Renal cortical epithelial cell (primary cell): Measurements from ENCODE around the gene TACC3. TPM values are rescaled to one million over a fixed set of nuclear protein-coding genes. Genes with fewer than 3 reads are reported as not detected.

ENCODE experiments used
- DNase-seq: peaks from one replicate; pipeline ENCODE4 v3.0.0-alpha.2; 2011; ENCODE audit warnings: low read depth
- total RNA-seq: library from RNA; depleted of rRNA; stranded (reverse); fragments of >200 nt; gene quantifications from 2 replicates; pipeline ENCODE4 v1.2.3, GENCODE V29; 2014

Gene TACC3
- total RNA-seq, 1 donor from 2014 or later, result 5.4 TPM

GRCh38 chr4:1723131-1723801 is 1.9 kb downstream of the TACC3 start:
- no peak for DNase-seq

DNA sequence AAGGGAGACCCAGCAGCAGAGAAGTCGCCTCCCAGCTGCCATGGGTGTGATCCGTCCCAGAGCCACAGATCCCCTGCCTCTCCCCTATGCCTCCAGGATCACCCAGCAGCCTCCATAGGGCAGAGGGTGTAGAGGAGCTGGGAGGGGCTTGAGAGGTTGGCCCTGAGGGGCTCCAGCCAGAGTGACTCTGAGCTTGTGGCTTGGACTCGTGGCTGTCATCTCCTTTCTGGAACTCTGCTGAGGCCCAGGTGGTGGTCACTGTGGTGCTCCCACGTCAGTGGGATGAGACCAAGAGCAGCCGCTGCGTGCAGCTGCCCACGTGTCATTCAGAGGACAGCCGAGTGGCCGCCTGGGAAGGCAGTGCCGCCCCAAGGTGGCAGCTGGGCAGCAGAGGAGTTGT is 4.2 kb downstream of the TACC3 start:
- DNase-seq, result no peak

GRCh38 chr4:1726146-1726934 is 5.0 kb downstream of the TACC3 start:
- DNase-seq, result peak; percentile 76

- peak; percentile 92 for DNase-seq
Observed at GRCh38 chr4:1727117-1728031, 6.1 kb downstream of the TACC3 start.

GRCh38 chr4:1728061-1728980 is 7.0 kb downstream of the TACC3 start:
- no peak for DNase-seq

GRCh38 chr4:1730532-1731135 is 9.3 kb downstream of the TACC3 start:
- no peak for DNase-seq

GRCh38 chr4:1731180-1731579 is 9.9 kb downstream of the TACC3 start:
- peak; percentile 88 for DNase-seq

- DNase-seq, result no peak
Observed at GRCh38 chr4:1732911-1733310, 11.6 kb downstream of the TACC3 start.

DNA sequence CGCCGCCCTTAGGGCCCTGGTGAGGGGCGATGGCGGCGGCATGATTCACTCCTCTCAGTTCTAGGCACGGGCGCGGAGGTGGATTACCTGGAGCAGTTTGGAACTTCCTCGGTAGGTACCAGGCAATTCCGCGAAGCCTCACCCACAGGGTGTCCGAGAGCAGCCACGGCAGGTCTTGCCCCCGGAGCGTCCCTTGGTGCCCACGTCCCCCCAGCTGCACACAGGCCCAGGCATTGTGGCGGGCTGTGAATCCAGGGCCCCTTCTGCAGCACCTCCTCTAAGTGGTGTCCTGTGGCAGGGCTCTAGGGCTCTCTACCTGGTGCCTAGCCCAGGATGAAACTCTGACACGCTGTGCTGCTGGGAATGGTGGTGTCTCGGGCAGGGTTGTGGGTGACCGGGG is 13.9 kb downstream of the TACC3 start:
- no peak for DNase-seq

GRCh38 chr4:1736812-1737211 is 15.5 kb downstream of the TACC3 start:
- no peak for DNase-seq

DNA sequence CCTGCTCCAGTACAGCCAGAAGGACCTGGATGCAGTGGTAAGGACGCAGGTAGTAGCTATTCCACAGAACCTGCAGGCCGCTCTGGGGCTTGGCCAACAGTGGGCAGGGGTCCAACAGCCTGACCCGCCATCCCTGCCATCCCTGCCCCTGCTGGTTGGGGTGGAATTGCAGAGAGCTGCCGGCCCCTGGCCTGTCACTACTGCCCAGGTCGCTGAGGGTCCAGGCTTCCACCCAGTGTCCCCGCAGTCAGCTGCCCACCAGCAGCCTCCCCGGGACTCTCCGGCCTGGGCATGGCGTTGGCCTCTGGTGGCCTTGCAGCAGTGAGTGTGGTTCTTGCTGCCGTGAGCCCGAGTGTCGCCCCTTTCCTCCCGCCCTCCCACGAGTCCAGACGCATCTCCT is 16.3 kb downstream of the TACC3 start:
- DNase-seq, result no peak

GRCh38 chr4:1738410-1738809 is 17.1 kb downstream of the TACC3 start:
- DNase-seq, result no peak

DNA sequence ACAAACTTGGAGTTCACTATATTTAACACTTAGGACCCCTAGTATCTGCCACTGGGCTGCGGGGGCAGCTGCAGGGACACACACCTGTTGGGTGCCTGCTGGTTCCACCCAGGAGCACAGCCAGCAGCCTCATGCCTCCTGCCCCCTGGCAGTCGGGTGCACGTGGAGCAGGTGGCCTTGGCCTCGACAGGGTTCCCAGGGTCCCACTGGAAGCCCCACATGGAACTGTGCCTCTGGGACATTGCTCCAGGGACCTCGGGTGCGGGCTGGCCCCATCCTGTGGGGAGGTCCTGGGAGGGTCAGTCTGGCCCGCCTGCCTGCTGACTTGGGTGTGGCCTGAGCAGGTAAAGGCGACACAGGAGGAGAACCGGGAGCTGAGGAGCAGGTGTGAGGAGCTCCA is 18.0 kb downstream of the TACC3 start:
- no peak for DNase-seq

DNA sequence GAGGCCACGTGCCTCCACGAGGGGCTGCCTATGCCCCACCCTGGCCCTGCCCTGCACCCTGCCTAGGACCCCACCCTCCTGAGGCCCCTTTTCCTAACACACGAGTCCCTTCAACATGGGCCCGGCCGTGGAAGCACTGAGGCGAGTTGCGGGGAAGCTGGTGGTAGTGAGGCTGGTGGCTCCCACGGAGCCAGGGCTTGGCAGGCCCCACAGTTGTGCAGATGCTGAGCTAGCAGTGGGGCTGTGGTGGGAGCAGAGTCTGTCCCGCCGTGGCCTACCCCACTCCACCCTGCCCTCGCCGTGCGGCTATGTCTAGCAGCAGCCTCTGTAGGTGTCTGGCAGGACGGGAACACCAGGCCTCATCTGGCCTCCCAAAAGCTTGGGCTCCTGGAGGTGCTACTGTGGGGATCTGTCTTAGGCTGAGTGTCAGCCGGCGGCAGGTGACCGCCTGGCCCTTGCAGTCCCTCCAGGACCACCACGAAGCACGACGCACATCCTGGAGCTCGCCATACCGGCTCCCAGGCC is 18.8 kb downstream of the TACC3 start:
- no peak for DNase-seq

GRCh38 chr4:1741208-1741607 is 19.9 kb downstream of the TACC3 start:
- no peak for DNase-seq

DNA sequence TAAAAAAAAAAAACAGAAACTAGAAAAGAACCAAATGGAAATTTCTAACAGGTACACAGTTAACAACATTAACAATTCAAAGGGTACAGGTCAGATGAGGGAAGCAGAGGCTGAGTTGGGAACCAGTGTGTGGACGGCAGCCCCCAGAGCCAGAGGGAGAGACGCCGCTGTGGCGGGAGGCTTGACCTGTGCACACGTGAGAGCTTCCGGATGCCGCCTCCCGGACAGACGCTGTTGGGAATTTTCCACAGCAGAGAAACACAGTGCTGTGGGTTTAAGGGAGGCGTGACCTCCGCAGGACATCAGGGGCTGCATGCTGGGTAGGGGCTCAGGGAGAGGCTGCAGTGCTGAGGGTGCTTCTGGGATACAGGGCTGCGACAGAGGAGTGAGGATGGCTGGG is 22.2 kb downstream of the TACC3 start:
- DNase-seq, result no peak

- no peak for DNase-seq
Observed at GRCh38 chr4:1743975-1744374, 22.7 kb downstream of the TACC3 start.

DNA sequence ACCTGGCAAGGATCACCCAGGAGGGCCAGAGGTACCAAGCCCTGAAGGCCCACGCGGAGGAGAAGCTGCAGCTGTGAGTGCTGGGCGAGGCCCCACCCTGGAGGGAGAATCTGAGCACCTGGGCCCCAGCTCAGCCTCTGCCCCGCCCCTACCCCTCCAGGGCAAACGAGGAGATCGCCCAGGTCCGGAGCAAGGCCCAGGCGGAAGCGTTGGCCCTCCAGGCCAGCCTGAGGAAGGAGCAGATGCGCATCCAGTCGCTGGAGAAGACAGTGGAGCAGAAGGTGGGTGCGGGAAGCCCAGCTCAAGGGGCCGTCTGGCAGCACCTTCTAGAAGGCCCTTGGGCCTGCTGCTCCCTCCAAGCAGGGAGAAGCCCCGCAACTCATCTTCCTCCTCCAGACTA is 23.2 kb downstream of the TACC3 start:
- DNase-seq, result no peak

- no peak for DNase-seq
Observed at GRCh38 chr4:1745165-1745564, 23.8 kb downstream of the TACC3 start.

- no peak for DNase-seq
Observed at GRCh38 chr4:1745697-1746096, 24.4 kb downstream of the TACC3 start.

- DNase-seq, result peak; percentile 23
Observed at GRCh38 chr4:1746265-1746691, 25.0 kb downstream of the TACC3 start.
